Endothelial cell of umbilical vein (primary cell): ENCODE results near the gene TGM3. TPM values are rescaled to one million over a fixed set of nuclear protein-coding genes. Genes with fewer than 3 reads are reported as not detected.

Source experiments
- BruUV-seq: library from RNA; stranded (reverse); fragments of 400-500 nt; replicated peaks from 2 replicates; lab custom pipeline; 2021; lab: Mats Ljungman, UMichigan
- CTCF ChIA-PET: fragments of 300-600, 350-600 bp; sonication (Branson Sonifier 250); formaldehyde crosslinking; loops from one replicate; lab custom pipeline; 2021; ENCODE audit warnings: antibody characterized with exemption, inconsistent platforms; lab: Charles Lee
- POLR2A ChIA-PET: fragments of 300-600, 350-600 bp; sonication (Branson Sonifier 250); formaldehyde crosslinking; loops from one replicate; lab custom pipeline; 2021; ENCODE audit warnings: antibody characterized with exemption, inconsistent platforms; lab: Charles Lee
- DNase-seq: peaks from one replicate; pipeline ENCODE4 v3.0.0-alpha.2; 2011; ENCODE audit warnings: low read depth, low spot score
- FAIRE-seq: peaks from 2 replicates; lab custom pipeline; 2011; peaks lifted over from hg19 to GRCh38; lab: Jason Lieb, UNC
- H2AFZ ChIP-seq: 2 replicates; pipeline ENCODE4 v1.6.0; 2012; ENCODE audit warnings: low read depth, low read length, control low read depth, inconsistent platforms
- H3K27ac ChIP-seq: 2 replicates; pipeline ENCODE4 v1.5.1; 2011; ENCODE audit warnings: low read depth, mild to moderate bottlenecking, control low read depth, low read length, moderate library complexity; ENCODE audit not compliant: insufficient read depth
- H3K27me3 ChIP-seq, 2 experiments: 2 replicates each; pipeline versions ENCODE4 v1.6.0 to v1.6.1; 2011; ENCODE audit warnings: low read length in 2 of 2, mixed read lengths in 1 of 2; ENCODE audit not compliant: control insufficient read depth in 2 of 2, insufficient read depth in 2 of 2
- H3K36me3 ChIP-seq, 2 experiments: 2 replicates in 1 of 2; 3 replicates in 1 of 2; pipeline ENCODE4 v1.5.1; 2011; ENCODE audit warnings: low read length in 2 of 2, mild to moderate bottlenecking in 1 of 2, moderate library complexity in 1 of 2; ENCODE audit not compliant: control insufficient read depth in 2 of 2, insufficient read depth in 2 of 2; ENCODE audit errors: extremely low read depth in 1 of 2
- H3K4me1 ChIP-seq: 3 replicates; pipeline ENCODE4 v1.5.1; 2011; ENCODE audit warnings: mild to moderate bottlenecking, low read length; ENCODE audit not compliant: control insufficient read depth, insufficient read depth; ENCODE audit errors: extremely low read depth
- H3K4me2 ChIP-seq: 2 replicates; pipeline ENCODE4 v1.6.1; 2011; ENCODE audit warnings: low read length, control low read depth, mixed read lengths; ENCODE audit not compliant: insufficient read depth
- H3K4me3 ChIP-seq, 3 experiments: fragments of 200-600 bp in 1 of 3; sonication (generic), shearing (Covaris generic) in 1 of 3; replicated peaks in 1 of 3; 2 replicates each; pipeline ENCODE4 v1.5.1; 2011 to 2016; ENCODE audit warnings: control low read depth in 3 of 3, low read length in 3 of 3, mild to moderate bottlenecking in 2 of 3, inconsistent platforms in 1 of 3, low read depth in 1 of 3, moderate library complexity in 1 of 3; ENCODE audit not compliant: insufficient read depth in 1 of 3
- H3K79me2 ChIP-seq: 2 replicates; pipeline ENCODE4 v1.6.0; 2012; ENCODE audit warnings: low read length, inconsistent platforms; ENCODE audit not compliant: control insufficient read depth, insufficient read depth
- H3K9ac ChIP-seq: replicated peaks from 2 replicates; pipeline ENCODE3; 2011; ENCODE audit warnings: low read length, control low read depth; ENCODE audit not compliant: insufficient read depth; ENCODE audit errors: extremely low read depth
- H3K9me1 ChIP-seq: replicated peaks from 3 replicates; pipeline ENCODE4 v1.6.0; 2011; ENCODE audit warnings: mild to moderate bottlenecking, low read length; ENCODE audit not compliant: control insufficient read depth, insufficient read depth; ENCODE audit errors: extremely low read depth
- H3K9me3 ChIP-seq: replicated peaks from 2 replicates; pipeline ENCODE4 v1.5.1; 2012; ENCODE audit warnings: low read length, inconsistent platforms; ENCODE audit not compliant: control insufficient read depth, insufficient read depth
- H4K20me1 ChIP-seq: replicated peaks from 2 replicates; pipeline ENCODE3; 2011; ENCODE audit warnings: mild to moderate bottlenecking, low read length; ENCODE audit not compliant: control insufficient read depth, insufficient read depth; ENCODE audit errors: extremely low read depth
- EZH2 ChIP-seq: IDR thresholded peaks from 2 replicates; pipeline ENCODE4 v1.6.1; 2012; ENCODE audit warnings: borderline replicate concordance, low read depth, mild to moderate bottlenecking, moderate library complexity, low read length, inconsistent platforms; ENCODE audit not compliant: severe bottlenecking
- FOS ChIP-seq: IDR thresholded peaks from 2 replicates; pipeline ENCODE4 v1.6.1; 2011; ENCODE audit warnings: mild to moderate bottlenecking, low read length, moderate library complexity, borderline replicate concordance; ENCODE audit not compliant: insufficient read depth
- GATA2 ChIP-seq: IDR thresholded peaks from 2 replicates; pipeline ENCODE4 v1.7.0; 2011; ENCODE audit warnings: low read depth, mild to moderate bottlenecking, moderate library complexity, mixed read lengths, low read length; ENCODE audit not compliant: insufficient read length, insufficient read depth
- JUN ChIP-seq: IDR thresholded peaks from 2 replicates; pipeline ENCODE4 v1.6.1; 2011; ENCODE audit warnings: borderline replicate concordance, low read depth; ENCODE audit not compliant: insufficient read length, insufficient read depth
- MYC ChIP-seq: IDR thresholded peaks from one replicate; pipeline ENCODE4 v1.6.1; 2011; ENCODE audit warnings: mild to moderate bottlenecking, low read depth, low read length
- POLR2A ChIP-seq: IDR thresholded peaks from 2 replicates; pipeline ENCODE4 v1.6.1; 2012; ENCODE audit warnings: low read depth, mild to moderate bottlenecking, control low read depth, low read length
- POLR2AphosphoS5 ChIP-seq: IDR thresholded peaks from 2 replicates; pipeline ENCODE4 v1.6.1; 2012; ENCODE audit warnings: low read depth, mild to moderate bottlenecking, control low read depth, low read length, moderate library complexity; ENCODE audit not compliant: insufficient read depth
- dilution Hi-C: fragments of 300-500 bp; cut with MboI; formaldehyde crosslinking; loops from one replicate; pipeline ENCODE4 v1.15.0; 2019; ENCODE audit warnings: low sequenced_read_pairs; ENCODE audit not compliant: extremely low pct_ligation_motif_present
- intact Hi-C: fragments of 100-400 bp; cut with micrococcal nuclease; formaldehyde crosslinking; loops from one replicate; pipeline ENCODE4 v1.10.0; 2022
- polyA plus RNA-seq, 4 experiments: library from polyadenylated mRNA; depleted of rRNA in 3 of 4; stranded (reverse) in 3 of 4; unstranded in 1 of 4; fragments of >200 nt; gene quantifications; 2 replicates each; pipeline versions ENCODE4 v1.2.1 to v1.2.3, GENCODE V29; 2011 to 2012; ENCODE audit warnings: missing spikeins in 1 of 4
- total RNA-seq: library from RNA; stranded (reverse); gene quantifications from 2 replicates; pipeline ENCODE4 v1.2.3, GENCODE V29; 2021
- TF ChIP-seq, protein P1 (sequence below), 2 donors: IDR thresholded peaks; 1 replicate in 1 of 2; 2 replicates in 1 of 2; pipeline ENCODE4 v1.5.1; 2011; ENCODE audit warnings: low read length in 2 of 2, mild to moderate bottlenecking in 2 of 2, moderate library complexity in 2 of 2, control low read depth in 1 of 2, inconsistent platforms in 1 of 2, low read depth in 1 of 2; ENCODE audit not compliant: insufficient read depth in 1 of 2; ENCODE audit errors: extremely low read depth in 1 of 2
- TF ChIP-seq, protein P2 (sequence below): IDR thresholded peaks from 2 replicates; pipeline ENCODE4 v1.6.1; 2011; ENCODE audit not compliant: insufficient read depth, insufficient read length

TGM3 gene
- total and polyA plus RNA-seq, 2 donors (not counting 3 experiments of a cell fraction or from before 2014, with no cell fraction given), result not detected

DNA sequence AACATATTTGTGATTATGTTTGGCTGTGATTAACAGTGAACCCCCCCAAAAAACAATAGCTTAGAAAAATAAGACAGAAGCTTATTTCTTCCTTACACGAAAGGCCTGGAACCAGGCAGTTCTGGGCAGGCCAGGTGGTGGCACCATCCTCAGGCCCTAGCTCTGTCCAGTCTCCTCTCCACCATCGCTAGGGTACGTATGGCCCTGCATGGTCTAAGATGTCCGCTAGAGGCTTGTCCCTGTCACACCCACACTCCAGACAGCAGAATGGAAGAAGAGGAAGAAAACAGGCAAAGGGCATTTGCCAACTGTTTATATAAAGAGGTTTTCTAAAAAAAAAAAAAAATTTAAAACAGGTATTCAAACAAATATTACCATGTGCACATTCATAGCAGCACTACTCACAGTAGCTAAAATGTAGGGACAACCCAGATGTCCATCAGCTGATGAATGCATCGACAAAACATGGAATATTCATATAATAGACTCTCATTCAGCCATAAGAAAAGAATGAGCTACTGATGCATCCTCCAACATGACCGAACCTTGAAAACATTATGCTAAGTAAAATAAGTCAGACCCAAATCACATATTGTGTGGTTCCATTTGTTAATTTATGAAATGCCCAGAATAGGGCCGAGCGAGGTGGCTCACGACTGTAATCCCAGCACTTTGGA, 6.7 kb downstream of the TGM3 start:
- no peaks in the 10 kb centered on the region for H3K9me3 ChIP-seq
- no peaks in the 10 kb centered on the region for H3K36me3 ChIP-seq
- TF ChIP-seq, protein P1, sequence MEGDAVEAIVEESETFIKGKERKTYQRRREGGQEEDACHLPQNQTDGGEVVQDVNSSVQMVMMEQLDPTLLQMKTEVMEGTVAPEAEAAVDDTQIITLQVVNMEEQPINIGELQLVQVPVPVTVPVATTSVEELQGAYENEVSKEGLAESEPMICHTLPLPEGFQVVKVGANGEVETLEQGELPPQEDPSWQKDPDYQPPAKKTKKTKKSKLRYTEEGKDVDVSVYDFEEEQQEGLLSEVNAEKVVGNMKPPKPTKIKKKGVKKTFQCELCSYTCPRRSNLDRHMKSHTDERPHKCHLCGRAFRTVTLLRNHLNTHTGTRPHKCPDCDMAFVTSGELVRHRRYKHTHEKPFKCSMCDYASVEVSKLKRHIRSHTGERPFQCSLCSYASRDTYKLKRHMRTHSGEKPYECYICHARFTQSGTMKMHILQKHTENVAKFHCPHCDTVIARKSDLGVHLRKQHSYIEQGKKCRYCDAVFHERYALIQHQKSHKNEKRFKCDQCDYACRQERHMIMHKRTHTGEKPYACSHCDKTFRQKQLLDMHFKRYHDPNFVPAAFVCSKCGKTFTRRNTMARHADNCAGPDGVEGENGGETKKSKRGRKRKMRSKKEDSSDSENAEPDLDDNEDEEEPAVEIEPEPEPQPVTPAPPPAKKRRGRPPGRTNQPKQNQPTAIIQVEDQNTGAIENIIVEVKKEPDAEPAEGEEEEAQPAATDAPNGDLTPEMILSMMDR (IDR thresholded peaks at IDR 0.05; ENCODE audit: extremely low read depth in 1 of 2, insufficient read depth in 1 of 2, low read depth in 1 of 2, low read length in 2 of 2), result no peak
- TF ChIP-seq POLR2A, result no peak
- no peak for TF ChIP-seq POLR2AphosphoS5
- TF ChIP-seq GATA2, result no peak
- H3K4me1 ChIP-seq, result no peaks in the 10 kb centered on the region
- H3K79me2 ChIP-seq, result no peaks in the 10 kb centered on the region
- H3K4me3 ChIP-seq, result no peak overlapping the region
- ChIA-PET POLR2A (no interaction called here), CTCF (no interaction called here)
- no peak for DNase-seq
- H3K4me2 ChIP-seq, result no peak overlapping the region
- no peaks in the 10 kb centered on the region for H4K20me1 ChIP-seq
- FAIRE-seq, result no peak
- peaks cover 0 to 2% of the 10 kb centered on the region in 2 experiments for H3K27me3 ChIP-seq
- no peaks in the 10 kb centered on the region for H3K9me1 ChIP-seq
- intact Hi-C loops (no loop called here), dilution Hi-C loops (no loop called here)
- H3K9ac ChIP-seq, result no peak overlapping the region
- H3K27ac ChIP-seq, result no peak overlapping the region
- BruUV-seq, result no TSS peak
- H2AFZ ChIP-seq, result no peak overlapping the region

DNA sequence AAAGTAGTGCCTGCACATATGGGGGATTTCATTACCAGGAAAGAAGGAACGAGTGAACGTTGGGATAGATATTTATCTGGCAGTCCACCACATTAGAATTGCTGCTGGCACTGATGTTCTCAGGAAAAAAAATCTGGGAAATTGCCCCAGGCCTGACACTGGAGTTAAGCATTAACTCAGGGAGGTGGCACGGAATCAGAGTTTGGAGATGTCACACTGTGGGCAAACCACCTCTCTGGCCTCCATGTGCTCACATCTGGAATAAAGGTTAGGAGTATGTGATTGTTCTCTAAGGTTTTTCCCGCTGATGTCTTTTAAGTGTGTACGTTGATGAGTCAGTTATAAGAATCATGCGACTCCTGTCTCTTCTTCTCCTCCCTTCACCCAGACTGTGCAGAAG, 7.9 kb downstream of the TGM3 start:
- H2AFZ ChIP-seq, result no peak overlapping the region
- dilution Hi-C loops (no loop called here), intact Hi-C loops (no loop called here)
- H3K4me3 ChIP-seq, result no peak overlapping the region
- no peak for FAIRE-seq
- no peaks in the 10 kb centered on the region for H3K36me3 ChIP-seq
- H3K9me1 ChIP-seq, result no peaks in the 10 kb centered on the region
- no peaks in the 10 kb centered on the region for H3K27me3 ChIP-seq
- no peak overlapping the region for H3K27ac ChIP-seq
- no TSS peak for BruUV-seq
- CTCF ChIA-PET, result no interaction called here
- TF ChIP-seq FOS (no peak), GATA2 (no peak), EZH2 (no peak), MYC (no peak), POLR2A (no peak), JUN (no peak), POLR2AphosphoS5 (no peak)
- TF ChIP-seq, protein P1 (IDR thresholded peaks at IDR 0.05; ENCODE audit: extremely low read depth in 1 of 2, insufficient read depth in 1 of 2, low read depth in 1 of 2, low read length in 2 of 2), result no peak
- TF ChIP-seq, protein P2, sequence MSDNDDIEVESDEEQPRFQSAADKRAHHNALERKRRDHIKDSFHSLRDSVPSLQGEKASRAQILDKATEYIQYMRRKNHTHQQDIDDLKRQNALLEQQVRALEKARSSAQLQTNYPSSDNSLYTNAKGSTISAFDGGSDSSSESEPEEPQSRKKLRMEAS, result no peak
- H4K20me1 ChIP-seq, result no peaks in the 10 kb centered on the region
- POLR2A ChIA-PET, result no interaction called here
- no peak for DNase-seq
- no peak overlapping the region for H3K9ac ChIP-seq
- no peaks in the 10 kb centered on the region for H3K4me1 ChIP-seq
- H3K4me2 ChIP-seq, result no peak overlapping the region
- H3K9me3 ChIP-seq, result no peaks in the 10 kb centered on the region
- no peaks in the 10 kb centered on the region for H3K79me2 ChIP-seq
